Stimulated activated naive B cell treated with anti-CD40 and anti-IgM and Interleukin-4, amounts not matched to agents 10 μg/mL and 1 μg/mL and 100 μg/mL, for 72 hours (primary cell): ENCODE data around the gene SOBP.

ENCODE experiments used
- ATAC-seq, 2 donors: fragments of 150-1000 bp; cut with Tn5 transposase; replicated peaks; 2 replicates each; pipeline ENCODE4 v1.10.0; 2021; ENCODE audit warnings: moderate library complexity in 1 of 2
- DNase-seq: peaks from one replicate; pipeline ENCODE4 v3.0.0; 2021
- H3K27ac Mint-ChIP-seq: one replicate; pipeline ENCODE4 v1.8.0; 2022; ENCODE audit warnings: mild to moderate bottlenecking, mixed read lengths
- H3K27me3 Mint-ChIP-seq, 2 donors: one replicate each; pipeline ENCODE4 v1.8.0; 2022; ENCODE audit warnings: mixed read lengths in 2 of 2
- H3K36me3 Mint-ChIP-seq, 2 donors: one replicate each; pipeline ENCODE4 v1.8.0; 2022; ENCODE audit warnings: mixed read lengths in 2 of 2, mild to moderate bottlenecking in 1 of 2
- H3K4me1 Mint-ChIP-seq, 2 donors: one replicate each; pipeline ENCODE4 v1.8.0; 2022; ENCODE audit warnings: mixed read lengths in 2 of 2, mild to moderate bottlenecking in 1 of 2
- H3K4me3 Mint-ChIP-seq, 2 donors: one replicate each; pipeline ENCODE4 v1.8.0; 2022; ENCODE audit warnings: mild to moderate bottlenecking in 2 of 2, mixed read lengths in 2 of 2, moderate library complexity in 1 of 2
- H3K9me3 Mint-ChIP-seq, 2 donors: one replicate each; pipeline ENCODE4 v1.8.0; 2022; ENCODE audit warnings: mixed read lengths in 2 of 2, mild to moderate bottlenecking in 1 of 2

The SOBP gene

GRCh38 chr6:107660839-107661238, 170.9 kb downstream of the SOBP start:
- Mint-ChIP-seq H3K36me3 (peaks cover 3 to 4% of the 10 kb centered on the region in 2 donors), H3K4me3 (no peak overlapping the region), H3K9me3 (peaks cover 2 to 4% of the 10 kb centered on the region in 2 donors), H3K27me3 (no peaks in the 10 kb centered on the region), H3K4me1 (peaks cover 49 to 82% of the 10 kb centered on the region in 2 donors), H3K27ac (no peak overlapping the region)
- DNase-seq, result no peak
- no peak for ATAC-seq

- Mint-ChIP-seq H3K27me3 (no peaks in the 10 kb centered on the region), H3K4me1 (peaks cover 46 to 82% of the 10 kb centered on the region in 2 donors), H3K36me3 (peaks cover 3 to 4% of the 10 kb centered on the region in 2 donors), H3K9me3 (peaks cover 2 to 4% of the 10 kb centered on the region in 2 donors), H3K4me3 (no peak overlapping the region), H3K27ac (no peak overlapping the region)
- ATAC-seq (no peak), DNase-seq (no peak)
Measured at GRCh38 chr6:107661291-107661690, 171.4 kb downstream of the SOBP start.

- no peak overlapping the region for H3K4me3 Mint-ChIP-seq
- peaks cover 49 to 82% of the 10 kb centered on the region in 2 donors for H3K4me1 Mint-ChIP-seq
- peaks cover 3 to 4% of the 10 kb centered on the region in 2 donors for H3K36me3 Mint-ChIP-seq
- H3K27ac Mint-ChIP-seq, result no peak overlapping the region
- DNase-seq (no peak), ATAC-seq (no peak)
- H3K27me3 Mint-ChIP-seq, result no peaks in the 10 kb centered on the region
- H3K9me3 Mint-ChIP-seq, result peaks cover 2 to 4% of the 10 kb centered on the region in 2 donors
Measured at GRCh38 chr6:107662333-107662732, 172.4 kb downstream of the SOBP start.

GRCh38 chr6:107663308-107663707, 173.4 kb downstream of the SOBP start:
- Mint-ChIP-seq H3K27me3 (no peaks in the 10 kb centered on the region), H3K4me1 (peaks cover 49 to 82% of the 10 kb centered on the region in 2 donors), H3K4me3 (no peak overlapping the region), H3K9me3 (peaks cover 2 to 4% of the 10 kb centered on the region in 2 donors), H3K36me3 (peaks cover 3 to 4% of the 10 kb centered on the region in 2 donors), H3K27ac (no peak overlapping the region)
- ATAC-seq (no peak), DNase-seq (no peak)

GRCh38 chr6:107665382-107665781, 175.5 kb downstream of the SOBP start:
- ATAC-seq, result no peak
- DNase-seq, result no peak
- Mint-ChIP-seq H3K36me3 (peaks cover 0 to 1% of the 10 kb centered on the region in 2 donors), H3K27ac (no peak overlapping the region), H3K9me3 (peaks cover 0 to 2% of the 10 kb centered on the region in 2 donors), H3K4me1 (peaks cover 48 to 87% of the 10 kb centered on the region in 2 donors), H3K27me3 (no peaks in the 10 kb centered on the region), H3K4me3 (no peak overlapping the region)

GRCh38 chr6:107666084-107666980, 176.4 kb downstream of the SOBP start:
- DNase-seq (no peak), ATAC-seq (no peak)
- peaks cover 0 to 2% of the 10 kb centered on the region in 2 donors for H3K9me3 Mint-ChIP-seq
- H3K4me3 Mint-ChIP-seq, result no peak overlapping the region
- H3K4me1 Mint-ChIP-seq, result peaks cover 54 to 87% of the 10 kb centered on the region in 2 donors
- H3K27ac Mint-ChIP-seq, result peak overlapping the region; percentile 52
- peaks cover 0 to 1% of the 10 kb centered on the region in 2 donors for H3K36me3 Mint-ChIP-seq
- H3K27me3 Mint-ChIP-seq, result no peaks in the 10 kb centered on the region

GRCh38 chr6:107666981-107667601, 177.2 kb downstream of the SOBP start:
- no peaks in the 10 kb centered on the region for H3K27me3 Mint-ChIP-seq
- H3K27ac Mint-ChIP-seq, result no peak overlapping the region
- H3K4me3 Mint-ChIP-seq, result peak overlapping the region in 1 of 2 donors; percentile 26
- ATAC-seq (no peak), DNase-seq (no peak)
- peaks cover 0 to 2% of the 10 kb centered on the region in 2 donors for H3K9me3 Mint-ChIP-seq
- H3K4me1 Mint-ChIP-seq, result peaks cover 54 to 90% of the 10 kb centered on the region in 2 donors
- H3K36me3 Mint-ChIP-seq, result peaks cover 0 to 1% of the 10 kb centered on the region in 2 donors

- peaks cover 0 to 1% of the 10 kb centered on the region in 2 donors for H3K36me3 Mint-ChIP-seq
- no peak for DNase-seq
- no peak for ATAC-seq
- H3K27me3 Mint-ChIP-seq, result no peaks in the 10 kb centered on the region
- peaks cover 0 to 2% of the 10 kb centered on the region in 2 donors for H3K9me3 Mint-ChIP-seq
- peaks cover 51 to 86% of the 10 kb centered on the region in 2 donors for H3K4me1 Mint-ChIP-seq
- no peak overlapping the region for H3K27ac Mint-ChIP-seq
- H3K4me3 Mint-ChIP-seq, result no peak overlapping the region
Measured at GRCh38 chr6:107667790-107668189, 177.9 kb downstream of the SOBP start.

- H3K27ac Mint-ChIP-seq, result peak overlapping the region; percentile 91
- H3K36me3 Mint-ChIP-seq, result peaks cover 0 to 1% of the 10 kb centered on the region in 2 donors
- H3K9me3 Mint-ChIP-seq, result peaks cover 0 to 2% of the 10 kb centered on the region in 2 donors
- H3K4me1 Mint-ChIP-seq, result peaks cover 45 to 78% of the 10 kb centered on the region in 2 donors
- DNase-seq (peak; percentile 69), ATAC-seq (peak; percentile 92 to 95)
- peak overlapping the region; percentile 39 to 59 for H3K4me3 Mint-ChIP-seq
- H3K27me3 Mint-ChIP-seq, result no peaks in the 10 kb centered on the region
Measured at GRCh38 chr6:107668743-107669474, 179.0 kb downstream of the SOBP start.

GRCh38 chr6:107670792-107671199, 180.9 kb downstream of the SOBP start:
- Mint-ChIP-seq H3K9me3 (peaks cover 0 to 2% of the 10 kb centered on the region in 2 donors), H3K4me1 (peaks cover 50 to 78% of the 10 kb centered on the region in 2 donors), H3K4me3 (peak overlapping the region; percentile 53 to 65), H3K27ac (peak overlapping the region; percentile 80), H3K27me3 (no peaks in the 10 kb centered on the region), H3K36me3 (peaks cover 0 to 1% of the 10 kb centered on the region in 2 donors)
- peak; percentile 42 to 54 for ATAC-seq
- DNase-seq, result peak; percentile 62

GRCh38 chr6:107673076-107673494, 183.2 kb downstream of the SOBP start:
- Mint-ChIP-seq H3K4me1 (peaks cover 35 to 56% of the 10 kb centered on the region in 2 donors), H3K4me3 (no peak overlapping the region), H3K9me3 (peaks cover 0 to 2% of the 10 kb centered on the region in 2 donors), H3K36me3 (peaks cover 0 to 1% of the 10 kb centered on the region in 2 donors), H3K27me3 (no peaks in the 10 kb centered on the region), H3K27ac (no peak overlapping the region)
- DNase-seq (no peak), ATAC-seq (no peak)

GRCh38 chr6:107674995-107675738, 185.2 kb downstream of the SOBP start:
- Mint-ChIP-seq H3K36me3 (no peaks in the 10 kb centered on the region), H3K4me3 (peak overlapping the region; percentile 87 to 89), H3K4me1 (peaks cover 22 to 35% of the 10 kb centered on the region in 2 donors), H3K27ac (peak overlapping the region; percentile 97), H3K27me3 (no peaks in the 10 kb centered on the region), H3K9me3 (no peaks in the 10 kb centered on the region)
- peak; percentile 81 for DNase-seq
- peak; percentile 93 to 95 for ATAC-seq

GRCh38 chr6:107676042-107676441, 186.1 kb downstream of the SOBP start:
- Mint-ChIP-seq H3K27ac (no peak overlapping the region), H3K4me3 (no peak overlapping the region), H3K27me3 (no peaks in the 10 kb centered on the region), H3K4me1 (peaks cover 16 to 26% of the 10 kb centered on the region in 2 donors), H3K9me3 (no peaks in the 10 kb centered on the region), H3K36me3 (no peaks in the 10 kb centered on the region)
- ATAC-seq (no peak), DNase-seq (no peak)
